Inflammatory macrophage (primary cell): ENCODE results near the gene ARHGAP22.

Source experiments
- DNase-seq, 2 donors: peaks; one replicate each; pipeline ENCODE4 v3.0.0-alpha.2; 2020 to 2022

The ARHGAP22 gene

DNA sequence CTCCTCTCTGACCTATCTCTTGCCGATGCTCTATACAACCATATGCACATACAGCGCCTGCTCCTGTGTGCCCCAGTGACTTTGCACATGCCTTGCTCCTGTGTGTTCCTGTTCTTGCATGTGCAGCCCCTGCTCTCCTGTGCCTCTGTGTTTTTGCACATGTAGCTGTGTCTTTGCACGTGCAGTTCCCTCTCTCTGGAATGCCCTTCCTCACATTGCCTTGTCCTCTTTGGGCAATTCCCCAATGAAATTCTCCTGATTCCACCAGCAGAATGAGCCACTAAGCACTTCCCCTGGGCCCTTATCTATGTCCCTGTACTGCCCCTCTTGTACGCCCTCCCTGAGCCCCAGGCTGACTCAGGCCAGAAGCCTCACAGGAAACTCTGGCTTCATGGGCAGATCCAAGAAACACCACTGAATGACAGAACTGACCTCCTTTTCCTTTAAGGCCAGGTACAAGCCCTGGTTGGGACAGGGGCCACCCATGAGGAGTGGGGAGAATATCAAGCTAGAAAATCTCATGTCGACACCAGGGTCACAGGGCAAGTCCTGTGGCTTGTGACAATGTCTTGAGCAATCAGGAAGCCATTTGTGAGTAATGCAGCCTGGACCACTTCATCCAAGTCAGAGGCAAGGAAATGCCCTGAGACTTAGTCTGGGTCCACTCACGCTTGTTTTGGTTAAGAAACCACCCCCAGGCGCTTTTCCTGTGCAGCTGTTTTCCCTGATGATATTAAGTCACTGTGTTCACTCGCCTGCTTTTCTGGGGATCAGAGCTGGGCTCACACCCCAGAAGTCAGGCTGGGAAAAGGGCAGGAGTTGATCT, 1.9 kb upstream of the ARHGAP22 start:
- DNase-seq, result peak; percentile 94 to 96

DNA sequence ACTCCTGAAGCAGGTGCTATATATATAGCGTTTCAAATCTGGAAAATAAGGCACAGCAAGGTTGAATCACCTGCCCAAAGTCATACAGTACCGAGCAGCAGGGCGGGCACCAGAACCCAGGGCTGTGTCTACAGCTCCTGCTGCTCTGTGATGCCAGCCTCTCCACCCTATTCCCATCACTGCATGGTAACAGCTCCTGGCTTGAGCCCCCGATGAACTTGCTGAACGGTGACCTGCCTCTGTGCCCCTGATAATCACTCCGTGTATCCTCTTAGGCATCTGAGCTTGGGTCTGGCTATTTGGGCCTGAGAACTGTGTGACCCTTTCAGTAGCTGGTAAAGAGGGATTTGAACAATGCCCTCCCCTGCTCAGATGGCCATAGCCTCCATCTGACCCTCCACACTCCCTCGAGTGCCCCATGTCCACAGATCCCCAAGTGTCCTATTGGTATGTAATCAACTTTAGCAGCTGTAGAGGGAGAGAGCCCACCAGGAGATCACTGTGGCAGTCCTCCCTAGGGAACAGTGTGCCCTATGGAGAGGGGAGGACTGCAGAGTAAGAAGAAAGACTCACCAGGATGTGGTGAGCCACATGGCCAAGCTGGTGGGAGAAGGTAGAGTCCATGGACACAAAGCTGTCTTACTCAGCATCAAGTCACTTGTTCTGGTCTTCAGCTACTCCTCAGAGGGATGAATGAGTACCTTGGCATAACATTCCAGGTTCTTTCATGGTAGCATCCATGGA, 1.1 kb upstream of the ARHGAP22 start:
- DNase-seq, result peak in 1 of 2 donors; percentile 28

DNA sequence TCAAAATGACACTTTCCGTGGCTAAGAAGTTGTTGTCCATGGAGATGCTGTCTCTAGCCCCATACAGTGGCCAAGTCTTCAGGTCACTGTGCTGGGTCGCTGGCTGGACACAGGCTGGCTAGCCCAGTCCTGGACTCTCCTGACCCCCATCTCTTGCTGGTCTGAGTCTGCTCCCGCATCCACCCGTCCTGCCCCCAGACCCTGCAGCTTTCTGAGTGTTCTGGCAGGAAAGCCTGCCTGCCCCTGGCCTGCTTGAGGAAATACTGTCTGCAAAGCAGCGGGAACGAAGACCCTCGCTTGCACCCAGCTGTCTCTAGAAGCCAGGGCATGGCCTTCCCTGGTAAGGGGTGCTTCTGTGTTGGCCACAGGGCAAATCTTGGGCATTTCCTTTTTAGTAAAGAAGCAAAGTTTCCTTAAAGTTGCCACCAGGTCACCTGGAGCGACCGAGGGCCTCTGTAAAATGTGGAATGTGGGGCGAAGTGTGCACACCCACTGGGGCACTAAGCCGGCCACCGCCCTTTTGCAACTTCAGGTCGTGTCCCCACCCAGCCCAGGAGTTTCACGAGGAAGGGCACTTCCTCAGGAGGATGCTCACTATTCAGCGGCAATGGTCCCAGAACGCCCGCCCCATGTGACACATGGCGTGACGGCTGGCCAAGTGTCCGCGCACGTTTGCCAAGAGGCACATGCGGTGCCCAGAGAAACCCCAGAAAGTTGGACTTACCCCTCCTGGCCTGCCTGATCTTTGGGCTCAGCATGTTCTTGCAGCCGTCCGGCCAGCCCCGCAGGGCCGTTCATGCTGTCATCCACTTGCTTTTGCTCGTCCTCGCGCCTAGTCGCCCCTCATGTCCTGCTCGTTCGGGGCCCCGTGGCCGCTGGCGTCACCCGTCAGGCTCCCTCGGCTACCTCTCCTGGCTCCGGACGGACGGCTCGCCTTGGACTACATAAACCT, 558 bp downstream of the ARHGAP22 start:
- DNase-seq, result peak; percentile 54 to 67

DNA sequence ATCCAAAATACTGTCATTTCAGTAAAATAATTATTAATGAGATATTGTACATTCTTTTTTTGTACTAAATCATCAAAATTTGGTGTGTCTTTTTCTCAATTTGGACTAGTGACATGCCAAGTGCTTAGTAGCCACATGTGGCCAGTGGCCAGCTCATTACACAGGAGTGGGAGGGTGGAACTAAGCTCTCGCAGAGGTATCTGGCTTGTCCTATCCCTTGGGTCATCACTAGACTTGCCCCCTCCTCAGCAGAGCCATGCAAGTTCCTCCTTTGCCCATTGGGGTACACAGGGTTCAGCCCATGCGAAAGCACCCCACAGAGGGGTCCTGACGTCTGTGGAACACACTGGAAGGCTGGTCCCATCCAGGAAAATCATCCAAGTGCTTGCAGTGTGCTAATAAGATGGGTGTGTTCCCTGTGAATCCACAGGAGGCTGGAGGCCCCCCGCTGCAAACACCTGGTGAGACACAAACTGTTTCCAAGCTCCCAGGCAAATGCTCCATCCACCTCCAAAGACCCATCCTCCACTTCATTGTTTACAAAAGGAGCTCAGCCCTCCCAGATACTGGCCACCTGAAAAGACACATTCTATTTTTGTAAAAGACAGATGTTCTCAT, 1.3 kb downstream of the ARHGAP22 start:
- peak in 1 of 2 donors; percentile 30 for DNase-seq

DNA sequence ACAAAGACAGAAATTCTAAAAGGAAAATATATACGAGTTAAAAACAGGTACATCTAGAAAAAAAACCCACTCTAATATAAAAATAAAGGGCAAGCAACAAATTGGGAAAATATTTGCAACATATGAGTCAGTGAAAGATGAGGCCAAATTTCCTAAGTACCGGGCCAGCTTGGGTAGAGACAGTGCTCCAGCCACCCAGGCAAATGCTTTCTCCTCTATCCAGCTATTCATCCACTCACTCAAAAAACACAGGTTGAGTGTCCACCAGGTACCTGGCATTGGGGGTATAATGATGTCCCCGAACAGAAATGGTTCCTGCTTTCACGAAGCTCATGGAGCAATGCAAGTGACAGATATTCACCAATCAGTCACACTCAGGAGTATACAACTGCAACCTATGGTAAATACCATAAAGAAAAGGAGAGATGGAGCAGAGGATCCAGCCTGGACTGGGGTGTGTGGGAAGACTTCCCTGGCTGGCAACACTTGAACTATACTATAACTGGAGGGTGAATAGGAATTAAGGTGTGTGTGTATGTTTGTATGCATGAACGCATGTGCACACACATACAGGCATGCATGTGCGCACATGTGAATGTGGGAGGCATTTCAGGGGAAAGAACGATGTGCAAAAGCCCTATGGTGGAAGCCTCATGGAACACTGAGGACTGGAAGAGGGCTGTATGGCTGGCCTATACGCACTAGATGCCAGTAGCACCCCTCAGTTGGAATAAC, 2.3 kb downstream of the ARHGAP22 start:
- no peak for DNase-seq

DNA sequence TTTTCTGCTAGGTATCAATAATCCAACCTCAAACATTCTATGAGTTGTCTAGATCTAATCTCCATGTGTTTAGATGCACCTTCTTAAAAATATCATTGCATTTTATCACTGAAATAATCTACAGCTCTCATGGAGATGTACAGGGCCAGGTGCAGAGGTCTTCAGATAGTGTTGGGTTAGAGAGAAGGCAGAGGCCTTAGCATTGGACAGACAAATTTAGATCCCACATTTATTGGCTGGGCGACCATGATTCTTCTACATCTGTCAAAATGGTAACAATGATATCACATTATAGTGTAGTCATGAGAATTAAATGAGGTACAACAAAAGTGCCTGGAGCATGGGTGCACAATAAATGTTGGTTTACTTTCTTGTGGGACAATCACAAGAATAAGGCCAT, 3.1 kb downstream of the ARHGAP22 start:
- no peak for DNase-seq

DNA sequence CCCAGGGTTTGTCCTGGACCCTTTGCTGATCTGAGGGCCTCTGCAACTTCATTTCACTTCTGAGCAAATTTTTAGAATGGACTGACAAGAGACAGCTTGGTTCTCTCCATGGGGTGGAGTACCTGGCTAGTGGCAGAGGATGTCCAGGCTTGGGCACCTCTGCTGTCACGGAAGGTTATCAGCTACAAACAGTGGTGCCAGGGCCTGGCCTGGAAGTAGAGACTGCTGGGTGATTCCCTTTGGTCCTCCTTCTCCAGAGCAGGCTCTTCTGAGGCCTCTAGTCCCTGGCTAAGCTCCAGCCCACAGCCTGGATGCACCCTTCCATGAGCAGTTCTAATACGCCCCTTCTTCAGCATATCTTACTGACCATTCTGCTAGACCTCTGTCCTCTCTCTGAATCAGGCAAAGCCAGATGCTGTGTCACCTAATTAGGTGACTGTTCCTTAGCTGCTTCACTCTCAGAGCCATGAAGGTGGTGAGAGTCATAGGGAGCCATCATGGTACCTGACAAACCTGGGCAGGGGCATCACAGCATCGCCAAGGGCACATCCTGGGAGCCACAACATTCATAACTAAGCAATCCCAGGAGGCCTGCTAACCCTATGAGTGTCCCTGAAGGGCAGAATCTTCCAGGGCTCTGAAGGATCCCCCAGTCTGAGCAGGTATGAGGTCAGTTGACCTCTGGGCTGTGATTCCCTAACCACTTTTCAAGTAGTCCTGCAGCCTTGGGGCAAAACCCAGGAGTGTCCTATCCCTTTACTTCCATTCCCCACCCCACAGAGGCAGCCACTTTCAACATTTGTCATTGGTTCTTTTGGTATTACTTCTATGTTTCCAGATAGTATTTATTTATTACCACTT, 4.0 kb downstream of the ARHGAP22 start:
- no peak for DNase-seq

DNA sequence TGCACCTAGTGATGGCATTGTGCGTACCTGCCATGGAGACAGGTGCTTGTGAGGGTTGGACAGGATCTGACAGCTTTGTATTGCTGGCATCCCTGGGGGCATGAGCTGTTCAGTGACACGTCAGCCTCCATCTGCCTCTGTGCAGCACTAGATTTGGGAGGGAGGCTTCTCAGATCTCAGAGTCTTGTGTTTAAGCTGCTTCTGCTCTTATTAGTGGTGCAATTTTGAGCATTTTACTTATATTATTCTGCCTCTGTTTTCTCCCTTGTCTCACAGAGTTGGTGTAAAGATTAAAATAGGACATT, 5.1 kb downstream of the ARHGAP22 start:
- DNase-seq, result no peak

DNA sequence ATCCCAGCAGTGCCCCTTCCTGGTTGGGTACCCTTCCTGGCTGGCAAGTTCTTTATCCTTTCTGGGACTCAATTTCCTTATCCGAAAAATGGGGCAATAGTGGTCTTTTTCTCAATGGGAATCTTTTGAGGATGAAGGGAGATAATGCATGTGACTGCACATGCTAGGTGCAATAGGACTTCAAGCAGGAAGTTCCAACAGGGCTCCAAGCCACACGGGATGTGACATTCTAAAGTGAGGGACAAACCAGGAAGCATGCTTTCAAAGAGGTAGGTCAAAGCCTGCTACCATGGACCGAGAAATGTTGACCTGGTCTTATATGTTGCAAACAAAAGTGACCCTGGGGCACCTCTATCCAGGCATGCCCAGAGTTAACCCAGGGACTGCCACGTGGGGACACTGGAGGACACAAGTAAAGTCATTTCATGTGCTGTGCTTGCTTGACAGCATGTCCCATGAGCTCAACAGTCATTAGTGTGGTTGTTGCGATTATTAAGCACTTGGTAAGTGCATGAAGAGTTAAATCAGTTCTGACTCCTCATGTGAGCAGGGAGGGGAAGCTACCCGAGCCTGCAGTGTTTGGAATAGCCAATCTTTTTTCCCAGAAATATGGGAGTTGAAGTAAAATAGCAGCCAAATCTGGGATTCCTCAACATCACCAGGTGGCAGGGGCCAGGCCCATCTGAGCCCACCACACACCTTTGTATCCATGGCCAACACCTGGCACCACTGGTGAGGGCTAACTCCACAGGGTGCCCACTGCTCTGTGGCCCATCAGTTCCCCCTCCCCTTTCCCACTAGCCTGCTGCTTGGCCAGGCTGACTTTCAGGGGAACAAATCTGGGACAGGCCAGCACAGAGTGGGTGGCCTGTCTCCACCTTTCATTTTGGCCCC, 5.7 kb downstream of the ARHGAP22 start:
- DNase-seq, result no peak

DNA sequence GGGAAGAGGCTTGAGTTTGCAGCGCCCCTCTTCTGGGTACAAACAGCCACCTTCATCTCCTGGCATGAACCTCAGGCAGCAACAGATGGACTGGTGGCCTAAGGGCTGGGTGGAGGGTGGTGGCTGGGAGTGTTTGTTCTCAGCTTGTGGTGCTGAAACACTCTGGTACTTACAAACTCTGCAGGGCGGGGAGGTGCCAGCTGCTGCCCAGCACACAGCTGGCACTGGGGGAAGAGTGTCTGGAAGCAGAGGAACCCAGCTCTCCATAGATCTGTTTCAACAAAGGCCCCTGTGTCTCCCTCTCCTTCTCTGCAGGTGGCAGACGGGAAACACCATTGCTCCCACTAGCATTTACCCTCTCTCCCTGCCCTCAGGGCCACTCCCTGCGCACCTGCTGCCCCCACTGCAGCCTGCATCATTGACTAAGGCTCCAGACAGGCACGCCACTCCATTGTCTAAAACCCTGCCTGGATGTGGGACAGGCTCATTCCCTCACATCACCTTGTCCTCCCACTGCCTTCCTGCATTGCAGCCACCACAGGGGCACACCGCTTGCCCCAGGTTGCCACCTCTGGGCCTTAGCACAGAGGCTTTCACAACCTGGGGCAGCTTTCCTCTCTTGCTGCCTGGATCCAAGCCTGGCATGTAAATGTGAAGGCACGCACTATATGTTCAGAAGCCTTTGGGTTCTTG, 6.5 kb downstream of the ARHGAP22 start:
- DNase-seq, result no peak

DNA sequence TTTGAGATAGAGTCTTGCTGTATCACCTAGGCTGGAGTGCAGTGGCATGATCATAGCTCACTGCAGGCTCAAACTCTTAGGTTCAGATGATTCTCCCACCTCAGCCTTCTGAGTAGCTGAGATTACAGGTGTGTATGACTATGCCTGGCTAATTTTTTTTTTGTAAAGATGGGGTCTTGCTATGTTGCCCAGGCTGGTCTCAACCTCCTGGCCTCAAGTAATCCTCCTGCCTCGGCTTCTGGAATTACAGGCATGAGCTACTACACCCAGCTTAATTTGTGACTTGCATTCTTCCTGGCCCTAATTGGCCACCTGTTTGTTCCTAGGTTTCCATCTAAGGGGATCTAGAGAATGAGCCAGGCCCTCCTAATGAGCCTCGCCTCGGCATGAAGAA, 9.3 kb downstream of the ARHGAP22 start:
- DNase-seq, result no peak

DNA sequence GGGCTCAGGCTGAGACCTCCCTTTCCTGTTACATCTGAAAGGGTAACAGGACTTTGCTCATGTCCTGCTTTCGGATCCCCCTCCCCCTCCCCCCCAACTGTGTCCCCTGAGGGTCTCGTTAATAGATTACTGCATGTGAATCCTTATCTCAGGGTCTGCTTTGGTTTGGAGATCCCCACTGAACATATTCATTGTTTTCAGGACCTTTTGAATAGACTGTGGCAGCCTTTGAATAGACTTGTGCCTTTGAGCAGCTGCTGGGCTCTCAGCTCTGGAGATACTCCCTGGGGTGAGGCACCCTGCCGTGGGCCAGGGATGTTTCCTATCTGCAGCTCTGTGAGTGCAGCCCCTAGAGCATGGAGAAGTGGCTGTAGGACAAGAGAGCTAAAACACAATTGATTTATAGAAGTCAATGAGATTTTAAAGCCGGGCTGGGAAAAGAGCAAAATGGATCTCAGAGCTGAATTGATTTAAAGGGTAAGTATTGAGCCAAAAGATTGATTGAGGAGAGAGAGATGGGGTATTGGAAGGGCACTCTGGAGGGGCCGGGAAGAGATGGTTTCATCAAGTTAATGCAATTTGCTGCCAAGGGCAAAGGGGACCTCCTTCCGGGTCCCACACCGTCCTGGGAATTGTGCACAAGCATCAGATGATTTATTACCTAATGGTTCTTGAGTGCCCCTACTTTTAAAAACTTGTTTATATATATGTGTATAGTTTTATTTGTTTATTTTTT, 9.9 kb downstream of the ARHGAP22 start:
- no peak for DNase-seq

DNA sequence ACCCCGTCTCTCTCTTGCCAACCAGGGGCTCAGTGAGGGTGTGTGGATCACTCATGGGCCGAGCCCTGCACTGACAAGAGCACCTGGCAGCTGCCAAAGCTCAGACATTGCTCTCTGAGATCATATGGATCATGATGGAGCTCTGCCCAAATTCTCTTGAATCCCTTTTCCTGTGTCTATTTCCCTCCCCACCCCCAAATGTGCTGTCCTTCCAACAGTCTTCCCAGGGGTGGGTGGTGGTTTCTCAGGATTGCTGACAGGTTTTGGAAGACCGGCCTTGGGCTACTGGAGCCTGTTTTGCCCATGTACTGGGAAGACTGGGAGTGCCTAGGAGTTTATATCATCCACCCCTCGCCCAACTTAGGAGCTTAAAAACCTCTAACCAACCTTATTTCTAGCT, 10.5 kb downstream of the ARHGAP22 start:
- no peak for DNase-seq

DNA sequence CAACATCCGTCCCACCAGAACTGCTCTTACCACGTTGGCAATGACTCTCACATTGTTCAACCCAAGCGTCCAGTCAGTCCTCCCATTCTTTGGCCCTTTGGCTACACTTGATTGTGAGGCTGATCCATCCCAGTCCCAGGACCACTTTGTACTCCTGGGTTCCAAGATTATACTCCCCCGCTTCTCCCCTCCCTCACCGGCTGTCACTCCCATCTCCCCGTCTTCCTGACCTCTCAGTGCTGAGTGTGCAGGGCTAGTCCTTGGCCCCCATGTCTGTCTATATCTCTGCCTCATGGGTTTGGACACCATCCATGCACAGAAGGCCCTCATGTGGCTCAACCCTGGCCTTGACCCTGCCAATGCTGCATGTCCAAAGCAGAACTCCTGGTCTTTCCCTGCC, 12.5 kb downstream of the ARHGAP22 start:
- DNase-seq, result no peak

DNA sequence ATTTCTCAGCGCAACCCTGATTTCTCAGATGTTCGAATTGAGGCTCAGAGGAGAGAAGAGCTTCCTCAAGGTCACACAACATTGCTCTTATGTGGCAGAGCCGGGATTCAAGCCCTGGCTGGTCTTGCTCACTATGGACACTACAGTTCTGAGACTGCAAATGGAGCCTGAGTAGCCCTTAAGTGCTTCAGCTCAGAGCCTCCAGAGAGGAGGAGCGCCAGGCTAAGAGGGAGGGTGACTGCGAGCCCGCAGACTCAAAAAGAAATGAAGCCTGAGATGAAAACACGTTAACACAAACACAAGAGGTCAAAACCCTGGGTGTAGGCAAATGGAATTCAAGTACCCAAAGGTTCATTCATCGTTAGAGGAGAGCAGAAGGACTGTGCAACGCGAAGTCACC, 13.9 kb downstream of the ARHGAP22 start:
- DNase-seq, result no peak

DNA sequence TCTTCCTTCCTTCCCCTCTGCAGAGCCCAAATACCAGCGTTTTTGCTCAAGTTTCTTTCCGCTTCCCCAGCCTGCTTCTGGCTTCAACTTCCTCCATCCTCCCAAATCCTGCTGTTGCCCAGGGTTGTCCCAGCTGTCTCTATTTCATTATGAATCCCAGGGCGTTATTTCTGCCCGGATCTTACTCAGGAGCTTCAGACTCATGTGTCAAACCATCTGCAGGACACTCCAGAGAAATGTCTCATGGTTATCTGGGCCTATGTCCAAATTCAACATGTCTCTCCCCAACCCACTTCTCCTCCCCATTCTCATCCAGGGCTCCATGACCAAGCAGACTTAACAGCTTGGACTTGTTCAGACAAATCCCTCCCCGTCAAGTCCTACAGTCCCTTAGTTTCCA, 15.6 kb downstream of the ARHGAP22 start:
- DNase-seq, result no peak

DNA sequence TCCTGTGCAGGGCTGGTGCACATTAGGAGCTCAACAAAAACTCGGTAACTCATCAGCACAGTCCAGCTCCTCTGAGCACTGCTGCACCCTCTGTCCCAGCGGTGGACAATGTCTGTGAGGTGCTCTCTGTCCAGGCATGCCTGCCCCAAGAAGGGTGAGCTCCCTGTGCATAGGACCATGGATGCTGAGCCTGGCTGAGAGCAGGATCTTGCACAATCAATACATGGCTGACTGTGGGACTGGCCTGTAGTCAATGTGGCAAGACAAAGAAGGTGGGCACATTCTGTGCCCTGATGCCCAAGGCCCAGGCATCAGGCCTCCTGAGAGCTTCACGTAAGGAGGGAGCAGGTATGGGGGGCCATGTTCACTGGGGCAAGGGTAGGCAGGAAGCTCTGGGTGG, 17.1 kb downstream of the ARHGAP22 start:
- no peak for DNase-seq

DNA sequence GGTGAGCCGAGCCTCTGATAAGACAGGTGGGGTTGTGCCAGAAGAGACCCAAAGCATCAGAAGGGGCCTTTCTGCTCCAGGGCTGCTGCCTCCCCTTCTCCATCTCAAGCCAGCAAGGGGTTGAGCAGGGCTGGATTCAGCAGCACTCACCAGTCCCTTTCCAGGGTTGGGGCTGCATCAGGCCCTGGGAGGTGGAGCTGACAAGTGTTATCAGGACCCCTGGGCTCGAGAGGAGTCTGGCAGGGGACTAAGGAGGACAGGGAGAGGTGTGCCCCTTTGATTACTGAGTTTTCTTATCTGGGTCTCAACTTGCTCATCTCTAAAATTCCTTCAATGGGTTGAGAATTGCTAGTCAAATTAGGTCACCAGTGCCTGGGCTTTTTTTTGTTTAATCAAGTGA, 17.8 kb downstream of the ARHGAP22 start:
- DNase-seq, result no peak

DNA sequence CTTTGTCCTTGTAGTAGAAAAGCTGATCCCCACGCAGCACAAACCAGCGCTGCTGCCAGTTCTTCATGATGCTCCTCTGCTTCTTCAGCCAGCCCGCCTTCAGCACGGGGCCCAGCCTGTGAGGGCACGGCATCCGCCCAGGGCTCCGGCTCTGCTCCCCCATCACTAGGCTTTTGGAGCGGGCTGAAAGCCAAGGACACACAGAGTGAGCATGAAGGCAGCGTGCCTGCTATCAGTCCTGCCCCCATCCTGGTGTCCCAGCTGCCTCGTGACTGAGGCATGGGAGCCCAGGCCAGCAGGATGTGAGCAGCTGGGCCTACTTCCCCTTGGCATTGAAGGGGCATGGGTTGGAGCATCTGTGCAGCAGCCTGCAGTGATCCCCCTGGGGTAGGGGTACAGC, 21.9 kb downstream of the ARHGAP22 start:
- no peak for DNase-seq
